AG04450 (cell line): ENCODE measurements around the gene DNAJB12. TPM values are rescaled to one million over a fixed set of nuclear protein-coding genes. Genes with fewer than 3 reads are reported as not detected.

Source experiments
- CTCF ChIA-PET: fragments of 300-600, 350-600 bp; formaldehyde crosslinking; extraction: SDS; loops from one replicate; lab custom pipeline; 2022; ENCODE audit warnings: antibody characterized with exemption, inconsistent platforms; lab: Charles Lee
- POLR2A ChIA-PET: fragments of 350-600 bp; formaldehyde crosslinking; extraction: SDS; loops from one replicate; lab custom pipeline; 2021; ENCODE audit warnings: antibody characterized with exemption, inconsistent platforms; lab: Yijun Ruan, JAX
- DNase-seq: peaks from one replicate; pipeline ENCODE4 v3.0.0-alpha.2; 2011; ENCODE audit warnings: low read depth, low spot score
- H3K27ac ChIP-seq: one replicate; pipeline ENCODE4 v1.5.1; 2012; ENCODE audit warnings: low read depth, low read length, control low read depth
- H3K27me3 ChIP-seq: one replicate; pipeline ENCODE4 v1.6.0; 2012; ENCODE audit warnings: low read length; ENCODE audit not compliant: control insufficient read depth, insufficient read depth
- H3K4me3 ChIP-seq: 2 replicates; pipeline ENCODE4 v1.5.1; 2011; ENCODE audit warnings: mild to moderate bottlenecking, low read depth, low read length, control low read depth
- H3K9me3 ChIP-seq: 2 replicates; pipeline ENCODE4 v1.5.1; 2012; ENCODE audit warnings: low read length; ENCODE audit not compliant: control insufficient read depth, insufficient read depth
- polyA plus RNA-seq: library from polyadenylated mRNA; depleted of rRNA; stranded (reverse); fragments of >200 nt; gene quantifications from 2 replicates; pipeline ENCODE4 v1.2.3, GENCODE V29; 2011
- TF ChIP-seq, protein P1 (sequence below): IDR thresholded peaks from 2 replicates; pipeline ENCODE4 v1.5.1; 2011; ENCODE audit warnings: low read depth, low read length, control low read depth, inconsistent platforms

Gene DNAJB12
- polyA plus RNA-seq, 1 experiment, result 17.9 TPM

DNA sequence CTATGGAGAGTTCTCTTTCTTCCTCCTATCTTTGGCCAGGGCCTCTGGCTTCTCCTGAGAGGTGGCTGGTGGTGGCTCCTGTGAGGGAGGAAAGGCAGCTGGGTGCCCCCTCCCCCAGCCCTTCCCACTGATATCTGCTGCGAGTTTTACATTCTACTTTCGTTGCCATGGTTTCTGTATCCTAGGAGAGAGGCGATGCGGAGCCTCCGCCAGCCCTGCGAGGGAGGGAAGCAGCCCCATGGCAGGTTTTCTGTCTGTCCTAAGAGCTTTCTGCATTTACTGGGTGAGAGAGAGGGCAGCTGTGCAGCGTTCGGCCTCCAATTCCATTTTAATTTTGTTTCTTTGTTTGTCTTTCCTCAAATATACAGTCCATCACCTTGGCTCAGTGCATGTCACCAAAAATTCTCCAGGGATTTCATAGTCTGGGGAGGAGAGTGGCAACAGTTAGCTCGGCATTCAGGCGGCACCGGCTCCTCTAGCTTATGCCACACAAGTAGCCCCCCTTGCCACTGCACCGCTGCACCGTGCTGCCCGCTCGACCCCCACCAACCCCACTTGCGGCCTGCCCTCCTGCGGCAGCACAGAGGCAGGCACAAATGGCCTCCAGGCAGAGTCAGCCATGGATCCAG is 20.4 kb downstream of the DNAJB12 start:
- DNase-seq, result no peak
- no peaks in the 10 kb centered on the region; the same call in 1 of the 2 replicates for H3K9me3 ChIP-seq

DNA sequence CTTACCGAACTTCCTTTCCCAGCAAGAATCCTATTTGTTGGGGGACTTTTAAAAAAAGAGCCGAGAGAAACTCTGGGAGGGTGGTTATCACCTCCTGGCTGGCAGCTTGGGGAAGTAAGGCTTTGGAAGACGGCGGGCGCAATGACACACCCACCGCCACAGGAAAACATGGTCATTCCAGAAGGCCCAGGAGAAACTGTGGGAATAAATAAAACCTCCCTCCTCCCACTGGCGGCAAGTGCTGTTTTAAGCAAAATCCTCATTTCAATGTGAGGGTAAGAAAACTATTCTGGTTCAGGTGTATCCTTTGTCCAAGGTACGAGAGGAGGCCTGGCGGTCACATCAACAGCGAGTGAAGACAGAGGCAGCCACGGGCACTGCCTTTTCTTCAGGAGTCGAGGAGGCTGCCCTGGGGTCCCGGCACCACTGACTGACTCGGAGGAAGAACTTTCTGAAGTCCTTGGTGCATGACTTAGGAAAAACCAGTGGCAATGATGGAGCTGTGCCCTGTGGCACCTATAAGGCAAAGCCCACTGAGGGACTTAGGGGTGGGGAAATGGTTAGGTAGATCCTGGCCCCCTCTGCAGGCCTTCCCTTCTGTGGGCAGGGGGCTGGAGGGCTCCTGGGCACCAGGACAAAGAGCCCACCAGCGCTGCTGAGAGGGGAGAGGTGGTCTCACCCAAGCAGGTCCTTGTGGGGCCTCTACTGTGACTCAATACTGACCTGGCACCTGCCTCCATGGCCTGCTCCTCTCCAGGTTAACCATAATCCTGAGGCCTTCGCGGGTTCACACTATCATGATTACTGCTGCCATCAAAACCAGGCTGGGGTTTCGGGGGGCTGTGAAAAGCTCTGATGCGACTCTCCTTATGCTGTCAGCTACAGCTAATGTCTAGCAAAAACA is 21.4 kb downstream of the DNAJB12 start:
- H3K4me3 ChIP-seq, result no peak overlapping the region
- no peaks in the 10 kb centered on the region for H3K27me3 ChIP-seq
- H3K27ac ChIP-seq, result no peak overlapping the region
- TF ChIP-seq, protein P1, sequence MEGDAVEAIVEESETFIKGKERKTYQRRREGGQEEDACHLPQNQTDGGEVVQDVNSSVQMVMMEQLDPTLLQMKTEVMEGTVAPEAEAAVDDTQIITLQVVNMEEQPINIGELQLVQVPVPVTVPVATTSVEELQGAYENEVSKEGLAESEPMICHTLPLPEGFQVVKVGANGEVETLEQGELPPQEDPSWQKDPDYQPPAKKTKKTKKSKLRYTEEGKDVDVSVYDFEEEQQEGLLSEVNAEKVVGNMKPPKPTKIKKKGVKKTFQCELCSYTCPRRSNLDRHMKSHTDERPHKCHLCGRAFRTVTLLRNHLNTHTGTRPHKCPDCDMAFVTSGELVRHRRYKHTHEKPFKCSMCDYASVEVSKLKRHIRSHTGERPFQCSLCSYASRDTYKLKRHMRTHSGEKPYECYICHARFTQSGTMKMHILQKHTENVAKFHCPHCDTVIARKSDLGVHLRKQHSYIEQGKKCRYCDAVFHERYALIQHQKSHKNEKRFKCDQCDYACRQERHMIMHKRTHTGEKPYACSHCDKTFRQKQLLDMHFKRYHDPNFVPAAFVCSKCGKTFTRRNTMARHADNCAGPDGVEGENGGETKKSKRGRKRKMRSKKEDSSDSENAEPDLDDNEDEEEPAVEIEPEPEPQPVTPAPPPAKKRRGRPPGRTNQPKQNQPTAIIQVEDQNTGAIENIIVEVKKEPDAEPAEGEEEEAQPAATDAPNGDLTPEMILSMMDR, result no peak
- ChIA-PET CTCF (interaction anchor here (0.6 to 1.5 kb wide), 3 partner anchors 59 to 262 kb away, joined by 3 to 4 read pairs (median 4); no protein-coding TSS in a partner anchor), POLR2A (no interaction called here)
- DNase-seq, result no peak
- H3K9me3 ChIP-seq, result no peaks in the 10 kb centered on the region; the same call in 1 of the 2 replicates

More for the DNA sequence above, 20.4 kb downstream of the DNAJB12 start:
- Histone ChIP-seq H3K4me3 (no peak overlapping the region), H3K27ac (no peak overlapping the region), H3K27me3 (no peaks in the 10 kb centered on the region)
- ChIA-PET CTCF (interaction anchor here (0.7 to 1.5 kb wide), 2 partner anchors 60 to 208 kb away, joined by 3 to 4 read pairs; no protein-coding TSS in a partner anchor), POLR2A (interaction anchor here (1.1 kb wide), 1 partner anchor 14 kb away, joined by 3 read pairs; no protein-coding TSS in a partner anchor)
- TF ChIP-seq, protein P1, result no peak

DNA sequence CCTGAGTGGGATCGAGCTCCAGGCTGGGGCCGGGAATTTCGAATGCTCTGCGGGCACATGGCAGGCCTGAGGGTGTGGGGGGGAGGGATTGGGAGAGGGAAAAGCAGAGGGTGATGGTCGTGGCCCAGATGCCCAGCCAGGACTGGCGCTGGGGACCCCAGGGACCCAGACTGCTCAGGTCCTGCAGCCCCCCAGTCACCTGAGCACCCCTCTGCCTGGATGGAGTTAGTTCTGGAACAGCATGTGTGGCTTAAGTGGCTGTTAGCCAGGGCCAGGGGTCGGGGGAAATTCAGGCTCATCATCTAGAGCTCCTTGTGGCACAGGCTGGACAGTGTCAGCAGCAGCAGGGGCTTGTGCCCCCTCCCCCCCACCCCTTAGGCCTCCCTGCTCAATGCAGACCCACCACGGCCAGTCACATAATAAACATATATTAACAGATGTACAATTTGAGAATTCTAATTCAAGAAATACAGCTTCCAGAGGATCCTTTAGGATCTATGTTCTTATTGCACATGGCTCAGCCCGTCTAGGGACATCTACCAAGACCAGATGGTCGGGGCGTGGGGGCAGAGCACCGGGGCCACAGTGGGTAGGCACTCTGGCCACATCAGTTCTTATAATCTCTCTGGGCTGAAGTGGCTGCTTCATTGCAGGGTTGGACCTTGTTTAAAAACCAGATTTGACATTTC is 22.2 kb downstream of the DNAJB12 start:
- ChIA-PET CTCF (no interaction called here), POLR2A (interaction anchor here (0.6 to 1.5 kb wide), 7 partner anchors 13 to 729 kb away, joined by 3 to 11 read pairs (median 3); partner anchors contain the start of gene DDIT4)
- Histone ChIP-seq H3K9me3 (no peaks in the 10 kb centered on the region; the same call in 1 of the 2 replicates), H3K27me3 (no peaks in the 10 kb centered on the region), H3K27ac (no peak overlapping the region), H3K4me3 (no peak overlapping the region)
- TF ChIP-seq, protein P1, result no peak
- DNase-seq, result no peak

DNA sequence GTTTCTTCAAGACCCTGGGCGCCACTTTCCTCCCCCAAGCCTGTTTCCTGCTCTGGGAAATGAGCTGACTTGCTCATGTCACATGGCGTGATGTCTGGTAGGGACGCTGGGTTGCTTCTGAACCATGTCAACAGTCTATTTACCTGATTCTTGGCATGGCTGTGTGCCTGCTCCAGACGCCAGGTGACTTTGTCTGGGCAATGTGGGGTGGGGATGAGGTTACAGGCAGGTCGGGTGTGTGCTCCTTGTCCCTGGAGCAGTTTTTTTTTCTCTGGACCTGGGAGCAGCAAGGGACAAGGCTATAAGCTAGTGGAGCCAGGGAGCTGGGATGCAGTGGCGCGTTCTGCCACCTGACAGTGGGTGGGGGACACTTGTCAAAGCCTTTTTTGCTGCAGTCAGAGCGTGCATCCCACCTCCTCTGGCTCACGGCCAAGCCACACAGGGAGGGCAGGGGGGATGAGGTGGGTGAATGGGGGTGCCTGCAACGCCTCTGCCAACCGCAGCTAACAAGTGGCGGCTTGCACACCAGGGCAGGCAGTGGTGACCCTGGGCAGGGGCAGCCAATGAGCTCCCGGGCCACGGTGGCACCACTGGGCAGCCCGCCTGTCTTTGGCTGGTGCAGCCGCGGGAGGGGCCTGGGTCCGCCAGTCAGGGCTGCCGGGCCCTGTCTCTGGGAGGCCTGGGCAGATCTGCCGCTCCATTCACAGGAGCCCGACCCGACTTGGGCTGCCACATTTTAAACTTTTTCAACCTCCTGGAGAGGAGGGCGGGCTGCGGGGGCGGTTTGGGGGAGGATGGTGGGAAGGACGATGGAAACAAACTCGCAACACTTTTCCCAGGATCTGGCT is 22.9 kb downstream of the DNAJB12 start:
- TF ChIP-seq, protein P1, result no peak
- H3K9me3 ChIP-seq, result no peaks in the 10 kb centered on the region; the same call in 1 of the 2 replicates
- DNase-seq, result no peak
- no peaks in the 10 kb centered on the region for H3K27me3 ChIP-seq
- ChIA-PET POLR2A (interaction anchor here (0.6 to 1.5 kb wide), 9 partner anchors 11 to 729 kb away, joined by 3 to 11 read pairs (median 3); partner anchors contain the start of gene DDIT4), CTCF (interaction anchor here (0.7 kb wide), 1 partner anchor 57 kb away, joined by 3 read pairs; no protein-coding TSS in a partner anchor)
- H3K27ac ChIP-seq, result no peak overlapping the region
- H3K4me3 ChIP-seq, result no peak overlapping the region
